ENCODE results near the gene UBASH3B.
A peak's percentile ranks its signal among the peaks of the same experiment; 100 is the strongest.
"Not testable (repeated sequence)": the region's sequence is repeated elsewhere in the genome, so short reads cannot be mapped to it uniquely, and the experiment has no call there.

The UBASH3B gene

GRCh38 chr11:122852074-122852795, 196.7 kb downstream of the UBASH3B start:
- no peak overlapping the region for H3K4me3 ChIP-seq (ENCODE audit: low read length)
- no peak for DNase-seq (ENCODE audit: low read depth, low spot score)

- no peak overlapping the region for H3K4me3 ChIP-seq (ENCODE audit: low read length)
- no peak for DNase-seq (ENCODE audit: low read depth, low spot score)
Observed at GRCh38 chr11:122852796-122853160, 197.3 kb downstream of the UBASH3B start.

- DNase-seq (ENCODE audit: low read depth, low spot score), result no peak
- no peak overlapping the region for H3K4me3 ChIP-seq (ENCODE audit: low read length)
Observed at GRCh38 chr11:122853261-122853660, 197.7 kb downstream of the UBASH3B start.

GRCh38 chr11:122853971-122854446, 198.5 kb downstream of the UBASH3B start:
- peak; percentile 63 for DNase-seq (ENCODE audit: low read depth, low spot score)
- H3K4me3 ChIP-seq (ENCODE audit: low read length), result no peak overlapping the region

GRCh38 chr11:122861631-122862030, 206.1 kb downstream of the UBASH3B start:
- DNase-seq (ENCODE audit: low read depth, low spot score), result no peak
- H3K4me3 ChIP-seq (ENCODE audit: low read length), result no peak overlapping the region

- DNase-seq (ENCODE audit: low read depth, low spot score), result no peak
- H3K4me3 ChIP-seq (ENCODE audit: low read length), result no peak overlapping the region
Observed at GRCh38 chr11:122862091-122862490, 206.6 kb downstream of the UBASH3B start.

- not testable (repeated sequence) for DNase-seq (ENCODE audit: low read depth, low spot score); H3K4me3 ChIP-seq (ENCODE audit: low read length)
Observed at GRCh38 chr11:122863154-122863553, 207.6 kb downstream of the UBASH3B start.

GRCh38 chr11:122863704-122864326, 208.3 kb downstream of the UBASH3B start:
- no peak for DNase-seq (ENCODE audit: low read depth, low spot score)
- no peak overlapping the region for H3K4me3 ChIP-seq (ENCODE audit: low read length)
